ENCODE measurements around the gene RRP1B. TPM values are rescaled to one million over a fixed set of nuclear protein-coding genes. Genes with fewer than 3 reads are reported as not detected.
A peak's percentile ranks its signal among the peaks of the same experiment; 100 is the strongest.

The RRP1B gene
- total and polyA plus RNA-seq, 5 donors from 2014 or later = 26.2 to 37.7 (median 28.7) TPM

DNA sequence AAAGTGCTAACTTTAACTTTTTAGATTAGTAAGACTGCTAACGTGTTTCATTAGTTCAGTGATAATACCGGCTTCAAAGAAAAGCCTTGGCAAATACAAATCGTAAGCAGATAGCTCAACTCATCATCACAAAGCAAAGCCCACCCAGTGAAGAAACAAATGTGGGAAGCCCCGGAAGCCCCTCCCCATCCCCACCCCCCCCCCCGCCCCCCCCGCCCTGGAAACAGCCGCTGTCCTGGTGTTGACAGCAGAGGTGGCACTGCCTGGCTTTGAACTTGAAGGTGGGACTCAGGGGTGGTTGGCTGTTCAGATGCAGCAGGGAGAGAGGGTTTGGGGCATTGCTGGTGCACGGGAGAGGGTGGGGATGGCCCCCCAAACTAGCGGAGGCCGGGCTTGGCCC lies 73.7 kb downstream of the RRP1B start:
- peaks cover 10 to 41% (median 22%) of the 10 kb centered on the region in 4 donors for H3K4me1 Mint-ChIP-seq
- no peak overlapping the region for H3K27ac Mint-ChIP-seq
- no peaks in the 10 kb centered on the region for H3K27me3 Mint-ChIP-seq
- peak overlapping the region in 1 of 4 donors; percentile 91 for H3K4me3 Mint-ChIP-seq
- H3K9me3 Mint-ChIP-seq = no peaks in the 10 kb centered on the region
- Histone ChIP-seq H3K27ac (ENCODE audit: insufficient read depth, low read length, poor library complexity, severe bottlenecking) (no peak overlapping the region), H3K36me3 (ENCODE audit: control insufficient read depth, insufficient read depth, low read length) (no peaks in the 10 kb centered on the region), H3K4me1 (ENCODE audit: control insufficient read depth, insufficient read depth, low read length, poor library complexity, severe bottlenecking) (peaks cover 26% of the 10 kb centered on the region), H3K9me3 (ENCODE audit: control insufficient read depth in 2 of 2, low read length in 2 of 2) (no peaks in the 10 kb centered on the region), H3K4me3 (ENCODE audit: low read depth, low read length) (no peak overlapping the region), H3K27me3 (ENCODE audit: control insufficient read depth, insufficient read depth, low read length) (no peaks in the 10 kb centered on the region)
- DNase-seq = peak in 1 of 3 donors; percentile 67
- no peak for ATAC-seq (ENCODE audit: low read depth in 2 of 2)
- H3K36me3 Mint-ChIP-seq = no peaks in the 10 kb centered on the region

GRCh38 chr21:43733529-43734071 lies 74.2 kb downstream of the RRP1B start:
- H3K27ac Mint-ChIP-seq = peak overlapping the region in 2 of 3 donors; percentile 29 to 71
- Histone ChIP-seq H3K36me3 (ENCODE audit: control insufficient read depth, insufficient read depth, low read length) (no peaks in the 10 kb centered on the region), H3K27ac (ENCODE audit: insufficient read depth, low read length, poor library complexity, severe bottlenecking) (no peak overlapping the region), H3K4me1 (ENCODE audit: control insufficient read depth, insufficient read depth, low read length, poor library complexity, severe bottlenecking) (peaks cover 20% of the 10 kb centered on the region), H3K27me3 (ENCODE audit: control insufficient read depth, insufficient read depth, low read length) (no peaks in the 10 kb centered on the region), H3K4me3 (ENCODE audit: low read depth, low read length) (peak overlapping the region; percentile 32), H3K9me3 (ENCODE audit: control insufficient read depth in 2 of 2, low read length in 2 of 2) (no peaks in the 10 kb centered on the region)
- H3K36me3 Mint-ChIP-seq = no peaks in the 10 kb centered on the region
- peaks cover 10 to 35% (median 20%) of the 10 kb centered on the region in 4 donors for H3K4me1 Mint-ChIP-seq
- ATAC-seq (ENCODE audit: low read depth in 2 of 2) (no peak), DNase-seq (peak in 1 of 3 donors; percentile 55)
- H3K27me3 Mint-ChIP-seq = no peaks in the 10 kb centered on the region
- H3K4me3 Mint-ChIP-seq = peak overlapping the region in 2 of 4 donors; percentile 24 to 91
- no peaks in the 10 kb centered on the region for H3K9me3 Mint-ChIP-seq

GRCh38 chr21:43734131-43734927 lies 75.0 kb downstream of the RRP1B start:
- no peak overlapping the region for H3K27ac ChIP-seq (ENCODE audit: insufficient read depth, low read length, poor library complexity, severe bottlenecking)
- Mint-ChIP-seq H3K4me3 (peak overlapping the region in 3 of 4 donors; percentile 24 to 91 (median 73)), H3K27ac (peak overlapping the region in 1 of 3 donors; percentile 29), H3K36me3 (peaks cover 3% of the 10 kb centered on the region), H3K9me3 (no peaks in the 10 kb centered on the region), H3K4me1 (peaks cover 8 to 33% (median 19%) of the 10 kb centered on the region in 4 donors), H3K27me3 (no peaks in the 10 kb centered on the region)
- DNase-seq (peak in 1 of 3 donors; percentile 83), ATAC-seq (ENCODE audit: low read depth in 2 of 2) (peak in 1 of 2 donors; percentile 12)
- no peaks in the 10 kb centered on the region for H3K27me3 ChIP-seq (ENCODE audit: control insufficient read depth, insufficient read depth, low read length)
- H3K4me1 ChIP-seq (ENCODE audit: control insufficient read depth, insufficient read depth, low read length, poor library complexity, severe bottlenecking) = peaks cover 14% of the 10 kb centered on the region
- H3K36me3 ChIP-seq (ENCODE audit: control insufficient read depth, insufficient read depth, low read length) = no peaks in the 10 kb centered on the region
- no peaks in the 10 kb centered on the region for H3K9me3 ChIP-seq (ENCODE audit: control insufficient read depth in 2 of 2, low read length in 2 of 2)
- H3K4me3 ChIP-seq (ENCODE audit: low read depth, low read length) = peak overlapping the region; percentile 32

GRCh38 chr21:43734928-43735229 lies 75.5 kb downstream of the RRP1B start:
- peaks cover 3% of the 10 kb centered on the region for H3K36me3 Mint-ChIP-seq

GRCh38 chr21:43735236-43736091 lies 76.1 kb downstream of the RRP1B start:
- H3K9me3 Mint-ChIP-seq = no peaks in the 10 kb centered on the region
- Histone ChIP-seq H3K27ac (ENCODE audit: insufficient read depth, low read length, poor library complexity, severe bottlenecking) (no peak overlapping the region), H3K4me1 (ENCODE audit: control insufficient read depth, insufficient read depth, low read length, poor library complexity, severe bottlenecking) (peaks cover 14% of the 10 kb centered on the region), H3K27me3 (ENCODE audit: control insufficient read depth, insufficient read depth, low read length) (no peaks in the 10 kb centered on the region), H3K9me3 (ENCODE audit: control insufficient read depth in 2 of 2, low read length in 2 of 2) (no peaks in the 10 kb centered on the region), H3K4me3 (ENCODE audit: low read depth, low read length) (no peak overlapping the region), H3K36me3 (ENCODE audit: control insufficient read depth, insufficient read depth, low read length) (no peaks in the 10 kb centered on the region)
- H3K4me1 Mint-ChIP-seq = peaks cover 6 to 26% (median 16%) of the 10 kb centered on the region in 4 donors
- DNase-seq = no peak
- H3K27me3 Mint-ChIP-seq = no peaks in the 10 kb centered on the region
- no peak overlapping the region for H3K27ac Mint-ChIP-seq
- no peak for ATAC-seq (ENCODE audit: low read depth in 2 of 2)
- peak overlapping the region in 1 of 4 donors; percentile 47 for H3K4me3 Mint-ChIP-seq
- H3K36me3 Mint-ChIP-seq = peaks cover 3% of the 10 kb centered on the region

More at GRCh38 chr21:43734928-43735229, 75.5 kb downstream of the RRP1B start:
- no peaks in the 10 kb centered on the region for H3K27me3 ChIP-seq (ENCODE audit: control insufficient read depth, insufficient read depth, low read length)
- no peak overlapping the region for H3K4me3 ChIP-seq (ENCODE audit: low read depth, low read length)
- peaks cover 14% of the 10 kb centered on the region for H3K4me1 ChIP-seq (ENCODE audit: control insufficient read depth, insufficient read depth, low read length, poor library complexity, severe bottlenecking)
- no peak for DNase-seq
- Mint-ChIP-seq H3K9me3 (no peaks in the 10 kb centered on the region), H3K4me1 (peaks cover 6 to 28% (median 18%) of the 10 kb centered on the region in 4 donors), H3K4me3 (peak overlapping the region in 1 of 4 donors; percentile 5), H3K27me3 (no peaks in the 10 kb centered on the region), H3K27ac (no peak overlapping the region)
- no peaks in the 10 kb centered on the region for H3K36me3 ChIP-seq (ENCODE audit: control insufficient read depth, insufficient read depth, low read length)
- H3K27ac ChIP-seq (ENCODE audit: insufficient read depth, low read length, poor library complexity, severe bottlenecking) = no peak overlapping the region
- no peaks in the 10 kb centered on the region for H3K9me3 ChIP-seq (ENCODE audit: control insufficient read depth in 2 of 2, low read length in 2 of 2)
- no peak for ATAC-seq (ENCODE audit: low read depth in 2 of 2)

- Mint-ChIP-seq H3K4me3 (peak overlapping the region in 2 of 4 donors; percentile 28 to 47), H3K27ac (no peak overlapping the region), H3K36me3 (peaks cover 3% of the 10 kb centered on the region), H3K27me3 (no peaks in the 10 kb centered on the region), H3K9me3 (no peaks in the 10 kb centered on the region), H3K4me1 (peaks cover under 1 to 22% (median 10%) of the 10 kb centered on the region in 4 donors)
- H3K9me3 ChIP-seq (ENCODE audit: control insufficient read depth in 2 of 2, low read length in 2 of 2) = no peaks in the 10 kb centered on the region
- H3K27me3 ChIP-seq (ENCODE audit: control insufficient read depth, insufficient read depth, low read length) = no peaks in the 10 kb centered on the region
- no peak for DNase-seq
- no peak for ATAC-seq (ENCODE audit: low read depth in 2 of 2)
- no peak overlapping the region for H3K4me3 ChIP-seq (ENCODE audit: low read depth, low read length)
- H3K4me1 ChIP-seq (ENCODE audit: control insufficient read depth, insufficient read depth, low read length, poor library complexity, severe bottlenecking) = peaks cover 14% of the 10 kb centered on the region
- H3K36me3 ChIP-seq (ENCODE audit: control insufficient read depth, insufficient read depth, low read length) = no peaks in the 10 kb centered on the region
- no peak overlapping the region for H3K27ac ChIP-seq (ENCODE audit: insufficient read depth, low read length, poor library complexity, severe bottlenecking)
Measured at GRCh38 chr21:43736224-43736883, 77.0 kb downstream of the RRP1B start.
